Measurements from ENCODE around the gene GYPC.
"Not testable (repeated sequence)": the region's sequence is repeated elsewhere in the genome, so short reads cannot be mapped to it uniquely, and the experiment has no call there.

The GYPC gene

DNA sequence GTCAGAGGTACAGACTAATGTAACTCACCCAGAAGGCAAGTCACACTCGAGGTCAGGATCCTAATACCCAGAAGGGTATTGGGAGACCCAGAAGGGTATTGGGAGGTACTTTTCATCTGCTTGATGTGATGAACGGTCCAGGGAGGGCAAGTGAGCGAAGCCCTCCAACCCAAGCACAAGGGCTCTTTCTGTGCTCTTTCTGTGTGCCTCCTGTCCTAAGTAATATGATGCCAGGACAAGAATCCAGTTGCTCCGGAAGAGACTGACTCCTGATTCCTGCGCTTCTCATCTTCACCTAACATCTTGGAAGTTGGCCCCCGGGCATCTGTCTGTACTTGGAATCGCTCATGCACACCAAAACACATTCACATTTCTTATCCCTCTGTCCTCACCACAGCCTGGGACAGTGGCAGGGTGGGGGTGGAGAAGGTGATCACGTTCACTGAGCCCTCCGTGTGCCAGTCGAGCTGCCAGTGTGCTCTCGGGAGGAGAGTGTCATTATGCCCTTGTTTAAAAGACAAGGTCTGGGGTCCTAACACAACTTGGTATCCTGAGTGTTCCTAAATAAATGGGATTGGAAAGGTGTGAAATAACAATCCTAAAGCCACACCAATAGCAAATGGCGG is 17.1 kb downstream of the GYPC start:
- no peak for DNase-seq

DNA sequence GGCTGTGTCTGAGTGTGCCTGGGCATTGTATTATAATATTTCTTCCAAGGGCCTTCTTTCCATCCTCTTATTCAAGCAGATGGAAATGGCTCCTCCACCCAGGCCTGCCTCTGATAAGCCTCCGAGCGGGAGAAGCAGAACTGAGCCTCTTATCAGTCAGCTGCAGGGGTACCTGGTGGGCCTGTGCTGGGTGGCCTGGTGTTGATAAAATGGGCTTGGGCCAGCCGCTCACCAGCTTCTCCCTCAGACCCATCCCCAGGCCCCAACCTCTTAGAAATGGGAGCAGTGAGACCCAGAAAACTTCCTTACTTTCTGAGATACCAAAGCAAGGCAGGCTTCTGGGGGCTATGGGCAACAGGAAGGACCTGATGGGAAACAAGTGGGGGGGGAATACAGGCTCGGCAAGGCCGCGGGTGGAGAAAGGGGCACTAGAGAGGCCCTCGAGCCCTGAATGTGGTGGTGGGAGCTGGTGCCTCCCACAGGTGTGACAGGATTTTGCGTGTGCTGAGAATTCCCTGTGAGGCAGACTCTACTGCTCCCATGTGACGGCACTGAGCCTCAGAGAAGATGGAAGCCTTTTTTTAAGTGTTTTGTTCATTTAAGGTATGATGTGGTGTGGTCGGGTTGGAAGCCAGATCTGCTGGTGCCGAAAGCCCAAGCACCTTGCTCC is 18.3 kb downstream of the GYPC start:
- DNase-seq: no peak

DNA sequence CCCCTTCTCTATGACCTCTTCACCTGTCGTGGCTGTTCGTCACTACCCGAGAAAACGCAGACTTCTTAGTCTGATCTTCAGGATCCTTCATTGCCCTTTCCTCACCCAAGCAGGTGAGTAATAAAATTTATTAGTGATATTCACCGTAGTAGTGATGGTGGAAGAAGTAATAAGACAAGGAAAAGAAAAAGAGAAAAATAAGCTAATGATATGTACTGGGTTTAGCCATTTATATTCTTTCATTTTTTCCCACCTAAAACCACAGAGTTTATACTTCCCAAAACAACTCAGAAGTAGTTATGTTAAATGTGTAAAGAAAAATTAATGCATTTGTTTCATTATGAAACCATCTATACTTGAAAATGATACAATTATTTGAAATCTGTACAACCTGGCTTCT is 19.7 kb downstream of the GYPC start:
- DNase-seq: no peak

DNA sequence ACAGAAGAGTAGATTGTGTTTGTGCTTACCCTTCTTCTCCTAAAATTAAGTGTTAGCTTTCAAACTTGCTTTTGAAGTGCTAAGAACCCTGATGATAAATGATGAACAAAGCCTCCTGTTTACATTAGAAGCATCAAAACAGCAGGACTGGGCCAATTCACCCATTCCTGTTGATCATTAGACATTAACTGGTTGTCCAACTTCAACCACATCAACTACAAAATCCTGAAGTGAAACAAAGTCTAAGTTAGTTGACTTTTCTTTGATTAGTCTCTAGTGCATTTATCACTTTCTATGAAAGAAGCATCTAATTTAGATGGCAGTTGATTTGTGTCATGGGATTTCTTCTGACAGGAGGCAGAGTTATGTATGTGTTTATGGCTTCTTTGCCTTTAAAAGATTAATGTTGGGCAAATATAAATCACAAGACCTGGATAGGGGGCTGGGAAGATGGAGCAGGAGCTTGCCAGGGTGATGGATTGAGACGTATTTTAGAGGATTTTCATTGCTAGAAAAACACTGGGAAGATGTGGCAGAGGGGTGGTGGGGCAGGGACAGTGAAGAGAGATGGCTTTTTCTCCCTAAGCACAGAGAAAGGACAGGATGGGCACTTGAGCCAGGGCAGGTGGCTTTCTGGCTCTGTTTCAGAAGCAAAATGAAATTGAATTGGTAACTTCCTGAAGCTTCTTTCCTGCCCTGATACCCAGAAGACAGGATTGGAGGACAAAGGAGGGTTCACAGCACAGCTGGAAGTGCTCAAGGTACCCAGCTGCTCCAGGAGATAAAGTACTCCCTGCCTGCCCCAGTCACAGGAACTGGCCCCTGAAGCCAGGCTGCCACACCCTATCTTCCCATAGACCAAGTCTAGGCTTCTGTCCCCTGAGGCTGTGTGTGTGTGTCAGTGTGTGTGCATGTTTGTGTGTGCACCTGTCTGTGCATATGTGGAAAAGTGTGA is 20.5 kb downstream of the GYPC start:
- DNase-seq: no peak

DNA sequence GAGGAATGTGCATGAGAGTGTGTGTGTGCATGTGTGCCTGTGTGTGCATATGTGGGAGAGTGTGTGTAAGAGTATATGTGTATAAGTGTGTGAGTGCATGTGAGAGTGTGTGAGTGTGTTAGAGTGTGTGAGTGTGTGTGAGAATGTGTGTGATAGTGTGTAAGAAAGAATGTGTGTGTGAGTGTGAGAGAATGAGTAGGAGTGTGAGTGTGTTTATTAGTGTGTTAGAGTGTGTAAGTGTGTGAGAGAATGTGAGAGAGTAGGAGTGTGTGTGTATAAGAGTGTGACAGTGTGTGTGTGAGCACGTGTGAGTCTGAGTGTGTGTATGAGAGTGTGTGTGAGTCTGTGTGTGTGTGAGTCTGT is 21.2 kb downstream of the GYPC start:
- DNase-seq: no peak

DNA sequence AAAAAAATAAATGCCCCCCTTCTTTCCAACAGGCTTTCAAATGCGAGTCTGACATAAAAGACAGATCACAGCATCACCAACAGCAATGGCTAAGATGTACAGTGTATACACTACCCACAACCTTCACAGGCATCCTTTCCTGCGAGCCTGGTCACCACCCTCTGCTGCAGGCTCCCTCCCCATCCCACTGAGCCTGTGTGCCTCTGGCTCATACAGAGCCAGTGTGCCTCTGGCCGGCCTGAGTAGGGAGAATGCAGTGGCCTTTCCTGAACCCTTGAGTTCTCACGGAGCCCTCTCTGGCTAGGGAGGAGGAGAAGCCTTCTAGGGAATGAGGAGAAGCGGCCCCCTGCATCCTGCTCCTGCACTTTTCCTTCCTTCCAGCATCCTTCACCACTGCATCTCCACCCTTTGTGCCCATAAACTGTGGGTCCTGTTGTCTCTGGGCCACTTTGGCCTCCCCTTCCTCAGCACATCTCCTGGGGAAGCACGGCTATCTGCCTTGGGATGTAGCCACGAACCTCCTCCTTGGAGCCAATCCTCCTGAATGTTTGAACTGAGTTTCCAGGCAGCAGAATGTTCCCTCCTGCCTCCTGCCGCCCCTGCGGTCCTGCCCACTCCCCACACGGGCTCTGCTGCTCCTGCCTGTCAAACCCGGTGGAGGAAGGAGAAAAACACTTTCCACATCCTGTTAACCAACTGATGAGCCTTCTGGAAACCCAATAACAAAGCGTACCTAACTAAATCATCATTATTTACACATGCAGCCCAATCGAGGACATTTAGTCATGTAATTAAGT is 22.5 kb downstream of the GYPC start:
- DNase-seq: no peak

DNA sequence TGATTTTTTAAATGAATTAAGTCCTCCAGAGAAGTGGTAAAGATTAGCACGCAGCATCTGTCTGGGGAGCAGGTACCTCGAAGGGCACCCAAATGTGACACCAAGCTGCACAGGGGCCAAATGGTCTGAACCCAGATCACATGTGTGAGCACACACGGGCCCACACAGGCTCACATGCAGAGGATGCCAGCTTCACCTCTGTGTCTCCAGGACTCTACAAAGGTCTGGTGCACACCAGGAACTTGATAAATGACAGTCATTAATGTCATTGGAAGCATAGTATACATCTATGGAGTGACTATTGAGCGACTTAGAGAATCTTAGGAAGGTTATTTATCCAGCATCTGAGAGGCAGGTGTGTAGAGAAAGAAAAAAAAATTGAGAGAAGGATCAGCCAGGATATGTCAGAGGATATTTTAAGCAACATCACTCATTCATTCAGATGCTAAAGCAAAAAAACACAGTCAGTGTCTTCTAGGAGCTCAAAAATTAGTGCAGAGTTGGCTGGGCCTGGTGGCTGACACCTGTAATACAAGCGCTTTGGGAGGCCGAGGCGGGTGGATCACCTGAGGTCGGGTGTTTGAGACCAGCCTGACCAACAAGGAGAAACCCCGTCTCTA is 23.2 kb downstream of the GYPC start:
- no peak for DNase-seq

DNA sequence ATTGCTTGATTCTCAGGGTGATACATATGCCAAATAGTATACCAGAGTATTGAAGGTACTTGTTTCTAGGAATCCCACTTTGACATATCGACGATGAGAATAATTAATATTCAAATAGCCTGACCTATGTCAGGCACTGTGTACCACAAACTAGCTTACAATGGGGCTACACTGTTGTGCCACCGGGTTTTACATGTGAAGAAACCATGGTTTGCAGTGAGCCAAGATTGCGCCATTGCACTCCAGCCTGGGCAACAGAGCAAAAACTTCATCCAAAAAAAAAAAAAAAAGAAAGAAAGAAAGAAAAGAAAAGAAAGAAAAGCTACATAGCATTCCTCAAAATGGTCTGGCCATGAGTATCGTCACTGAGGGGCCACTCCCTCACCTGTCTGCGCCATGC is 25.5 kb downstream of the GYPC start:
- DNase-seq: no peak

DNA sequence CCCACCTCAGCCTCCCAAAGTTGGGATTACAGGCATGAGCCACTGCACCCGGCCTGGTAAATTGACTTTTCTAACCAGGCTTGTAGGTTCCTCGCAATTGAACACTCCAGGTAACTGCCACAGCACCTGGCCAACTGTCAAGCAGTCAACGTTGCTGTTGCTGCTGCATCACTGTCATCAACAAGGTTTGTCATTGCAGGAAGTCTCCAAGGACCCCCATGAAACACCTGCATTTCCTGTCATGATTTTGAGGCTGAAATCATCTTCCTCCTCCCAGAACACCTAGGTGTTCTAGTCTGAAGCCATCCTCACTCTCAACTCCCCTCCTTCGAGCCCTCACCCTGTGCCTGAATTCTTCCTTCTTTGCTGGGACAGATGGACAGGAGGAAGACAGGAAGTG is 29.7 kb downstream of the GYPC start:
- DNase-seq: no peak

DNA sequence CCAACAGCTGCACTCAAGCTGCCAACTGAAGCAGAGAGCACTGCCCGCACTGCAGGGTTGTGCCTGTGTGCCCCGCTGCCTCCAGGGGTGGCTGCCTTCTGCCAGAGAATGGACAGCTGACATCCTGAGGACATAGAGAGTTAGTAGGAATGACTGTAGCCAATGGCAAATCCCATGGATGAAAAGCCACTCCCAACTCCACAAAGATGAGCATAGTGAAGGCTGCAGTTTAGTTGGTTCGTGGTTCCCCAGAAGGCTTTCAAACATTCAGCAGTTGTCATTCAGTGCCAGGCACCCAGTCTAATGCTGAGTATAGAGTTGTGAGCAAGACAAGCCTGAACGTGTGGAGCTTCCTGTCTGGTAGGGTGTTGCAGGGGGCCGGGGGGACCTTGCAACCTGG is 30.3 kb downstream of the GYPC start:
- DNase-seq: no peak

DNA sequence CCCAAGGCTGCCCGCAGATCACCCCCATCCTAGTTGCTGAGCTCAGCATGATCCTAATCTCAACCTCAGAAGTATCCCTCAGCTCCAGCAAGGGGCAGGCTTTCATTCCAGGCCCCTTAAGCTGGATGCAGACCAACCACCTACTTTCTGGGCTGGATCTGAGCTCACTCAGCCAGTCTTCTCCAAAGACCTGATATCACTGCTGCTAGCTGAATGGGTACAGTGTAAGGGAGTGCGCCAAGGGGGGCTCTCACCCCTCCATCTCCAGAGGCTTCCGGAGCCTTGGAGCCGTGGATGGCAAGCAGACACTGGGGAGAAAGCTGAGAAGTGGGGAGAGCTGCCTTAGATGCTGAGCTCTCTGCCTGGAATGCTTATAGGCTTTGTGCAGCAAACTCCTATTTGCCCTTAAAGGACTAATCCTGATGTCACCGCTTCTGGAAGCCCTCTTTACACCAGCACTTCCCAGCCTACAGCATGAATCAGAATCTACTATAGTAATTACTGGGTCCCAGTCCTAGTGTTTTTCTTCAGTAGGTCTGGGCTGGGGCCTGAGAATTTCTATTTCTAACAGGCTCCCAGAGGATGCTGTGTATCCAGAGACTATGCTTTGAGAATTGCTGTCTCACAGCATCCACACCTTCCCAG is 31.0 kb downstream of the GYPC start:
- DNase-seq: no peak

DNA sequence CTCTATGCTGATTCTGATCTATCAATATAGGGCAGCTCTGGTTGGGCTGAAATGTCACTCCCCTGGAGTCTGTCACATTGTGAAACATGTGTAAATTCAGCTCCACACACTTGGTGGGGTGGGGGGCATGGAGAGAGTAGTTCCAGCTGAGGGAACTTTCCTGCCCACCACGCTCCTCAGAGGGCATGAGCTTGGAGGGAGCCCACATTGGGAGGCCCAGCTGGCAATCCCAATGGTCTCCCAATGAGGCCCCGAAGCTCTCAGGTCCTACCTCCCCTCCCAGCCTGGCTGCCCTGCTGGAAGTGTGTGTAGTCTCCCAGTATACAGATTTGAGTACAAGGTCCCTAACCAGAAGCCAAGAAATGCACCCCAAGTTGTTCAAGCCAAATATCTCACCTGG is 31.5 kb downstream of the GYPC start:
- no peak for DNase-seq

DNA sequence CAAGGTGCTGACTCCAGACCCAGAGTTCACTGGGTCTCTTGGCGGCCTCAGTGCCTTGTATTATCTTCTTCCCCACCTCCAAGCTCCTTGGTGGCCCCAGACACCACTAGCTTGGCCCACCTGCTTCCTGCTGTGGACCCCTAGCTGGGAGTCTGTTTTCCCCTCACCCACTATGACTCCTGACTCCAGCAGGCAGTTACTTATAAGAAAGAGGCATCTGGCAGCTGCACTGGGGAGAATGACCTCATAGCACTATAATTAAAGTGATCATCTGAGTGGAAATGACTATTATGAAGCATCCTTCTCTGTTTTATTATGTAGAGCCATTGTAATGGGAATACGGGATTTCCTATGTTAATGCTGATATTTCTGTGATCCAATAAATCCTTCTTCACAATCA is 32.6 kb downstream of the GYPC start:
- not testable (repeated sequence) for DNase-seq

DNA sequence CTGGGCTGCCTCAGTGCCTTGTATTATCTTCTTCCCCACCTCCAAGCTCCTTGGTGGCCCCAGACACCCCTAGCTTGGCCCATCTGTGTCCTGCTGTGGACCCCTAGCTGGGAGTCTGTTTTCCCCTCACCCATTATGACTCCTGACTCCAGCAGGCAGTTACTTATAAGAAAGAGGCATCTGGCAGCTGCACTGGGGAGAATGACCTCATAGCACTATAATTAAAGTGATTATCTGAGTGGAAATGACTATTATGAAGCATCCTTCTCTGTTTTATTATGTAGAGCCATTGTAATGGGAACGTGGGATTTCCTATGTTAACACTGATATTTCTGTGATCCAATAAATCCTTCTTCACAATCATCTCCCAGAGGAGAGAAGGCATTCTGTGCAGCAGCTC is 36.3 kb downstream of the GYPC start:
- not testable (repeated sequence) for DNase-seq

DNA sequence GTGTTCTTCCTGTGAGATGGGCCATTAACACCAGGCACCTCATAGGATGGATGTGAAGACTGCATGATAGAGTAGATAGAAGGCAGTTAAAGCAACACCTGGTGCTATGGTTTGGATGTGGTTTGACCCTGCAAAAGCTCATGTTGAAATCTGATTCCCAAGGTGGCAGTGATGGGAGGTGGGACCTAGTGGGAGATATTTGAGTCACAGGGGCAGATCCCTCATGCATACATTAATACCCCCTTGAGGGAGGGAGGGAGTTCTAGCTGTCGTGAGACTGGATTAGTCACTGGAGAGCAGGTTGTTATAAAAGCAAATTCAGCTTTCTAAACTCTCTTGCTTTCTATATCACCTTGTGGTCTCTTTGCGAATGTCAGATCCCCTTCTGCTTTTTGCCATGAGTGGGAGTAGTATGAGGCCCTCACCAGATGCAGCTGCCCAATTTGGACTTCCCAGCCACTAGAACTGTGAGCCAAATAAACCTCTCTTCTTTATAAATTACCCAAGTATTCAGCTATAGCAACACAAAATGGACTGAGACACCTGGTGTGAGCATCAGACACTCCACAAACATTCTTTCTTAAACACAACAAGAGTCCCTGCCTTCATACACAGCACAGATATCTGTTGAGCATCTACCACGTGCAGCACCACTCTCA is 37.1 kb downstream of the GYPC start:
- not testable (repeated sequence) for DNase-seq

DNA sequence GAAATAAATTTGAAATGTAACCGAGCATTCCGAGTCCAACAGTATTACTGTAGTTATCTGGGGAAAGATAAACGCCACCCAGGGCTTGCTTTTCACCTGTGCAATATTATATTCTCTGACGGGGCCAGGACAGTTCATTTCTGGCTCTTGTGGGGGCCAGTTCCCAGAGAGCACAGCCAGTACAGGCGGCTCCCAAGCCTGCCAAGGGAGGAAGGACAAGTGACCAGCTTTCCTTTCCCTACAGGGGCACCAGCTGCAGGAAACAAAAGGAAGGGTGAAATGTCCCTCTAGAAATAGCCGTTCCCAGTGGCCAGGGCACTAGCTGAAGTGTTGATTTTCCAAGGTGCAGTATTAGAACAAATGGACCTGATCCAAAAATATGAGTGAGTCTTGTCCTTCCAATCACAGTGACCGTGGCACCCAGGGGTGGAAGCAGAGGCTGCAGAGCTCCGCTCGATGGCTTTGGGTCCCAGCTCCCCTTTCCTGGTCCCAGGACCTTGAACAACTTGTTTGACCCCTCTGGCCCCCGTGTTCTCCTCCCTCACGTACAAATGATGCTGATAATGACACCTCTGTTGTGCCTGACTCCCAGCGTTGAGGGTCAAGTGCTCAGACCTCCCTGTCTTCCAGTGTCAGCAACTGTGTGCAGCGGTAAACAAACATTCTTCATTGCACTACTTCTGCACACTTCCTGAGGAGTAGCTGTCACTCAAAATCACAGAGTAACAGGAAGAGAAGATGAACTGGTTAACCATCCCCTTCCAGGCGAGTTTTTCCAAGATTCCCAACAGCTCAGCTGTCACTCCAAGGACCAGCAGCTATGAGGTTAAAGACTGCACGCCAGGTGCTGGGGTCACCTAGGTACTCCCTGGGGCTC is 40.9 kb downstream of the GYPC start:
- DNase-seq: no peak

DNA sequence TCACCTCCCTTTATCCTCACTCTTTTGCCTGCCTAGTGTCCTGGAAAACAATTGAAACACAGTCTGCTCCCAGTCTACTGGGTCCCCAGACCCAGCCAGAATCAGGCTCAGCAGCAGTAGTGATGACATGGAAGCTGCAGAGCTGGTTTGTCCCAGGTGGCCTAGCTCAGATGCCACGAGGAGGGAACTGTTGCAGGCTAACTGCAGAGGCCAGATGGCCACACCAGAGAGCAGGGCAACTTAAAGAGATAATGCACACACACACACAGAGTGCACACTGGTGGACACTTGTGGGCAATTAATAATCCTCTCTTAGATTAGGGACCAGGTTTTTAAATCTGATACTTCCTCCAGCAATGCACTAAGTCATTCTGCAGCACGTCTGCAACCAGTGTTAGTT is 42.4 kb downstream of the GYPC start:
- DNase-seq: no peak

DNA sequence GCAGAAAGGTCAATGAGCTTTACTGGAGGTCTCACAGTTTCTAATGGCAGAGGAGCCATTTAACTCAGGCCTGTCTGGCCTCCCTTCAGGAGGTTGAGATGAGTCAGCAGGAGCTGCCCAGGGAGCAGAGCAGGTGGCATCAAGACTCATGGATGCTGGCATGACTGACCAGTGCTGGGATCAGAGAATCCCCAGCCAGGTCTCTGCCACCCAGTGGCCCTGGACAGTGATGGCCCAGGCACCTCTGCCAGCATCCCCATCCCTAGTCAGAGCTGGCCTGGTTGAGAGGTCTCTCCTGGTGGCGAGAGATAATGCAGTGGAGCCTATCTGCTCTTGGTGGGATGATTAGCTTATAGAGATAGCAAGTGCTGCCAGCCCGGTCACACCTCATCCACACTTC is 43.1 kb downstream of the GYPC start:
- no peak for DNase-seq

DNA sequence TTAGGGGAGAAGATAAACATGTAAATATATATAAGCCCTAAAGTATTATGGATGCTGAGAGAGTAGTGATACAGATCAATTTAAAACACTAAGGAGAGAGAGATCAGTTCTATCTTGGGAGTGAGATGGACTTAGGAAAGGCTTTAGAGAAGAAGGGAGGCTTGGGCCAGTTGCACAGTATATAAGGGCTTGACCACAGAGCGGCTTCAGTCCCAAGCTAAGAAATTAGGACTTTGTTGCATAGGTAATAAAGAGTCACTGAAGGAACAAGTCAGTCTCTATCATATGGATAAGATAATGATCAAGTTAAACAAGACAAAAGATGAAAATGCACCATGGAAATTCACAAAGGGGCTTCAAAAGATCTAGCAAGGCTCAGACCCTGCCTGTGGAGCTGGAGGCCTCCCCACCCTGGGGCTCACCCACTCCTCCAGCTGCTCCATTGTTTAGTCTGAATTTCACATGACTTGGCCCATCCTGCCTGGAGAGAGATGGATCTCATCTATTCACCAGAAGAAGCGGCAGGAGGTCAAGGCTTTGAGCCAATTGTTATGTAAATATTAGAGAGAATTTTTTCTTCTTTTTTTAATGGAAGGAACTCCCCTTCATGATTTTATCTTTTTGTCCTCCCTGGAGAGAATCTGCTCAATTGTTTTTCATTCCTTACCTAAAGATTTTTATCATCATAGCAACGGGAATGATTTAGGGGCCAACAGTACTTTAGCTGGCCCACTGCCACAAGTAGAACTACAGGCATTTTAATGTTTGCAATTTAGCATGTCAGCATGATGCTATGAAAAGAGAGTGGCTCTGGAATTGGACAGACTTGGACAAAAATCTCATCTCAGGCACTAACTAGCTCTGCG is 44.0 kb downstream of the GYPC start:
- no peak for DNase-seq

DNA sequence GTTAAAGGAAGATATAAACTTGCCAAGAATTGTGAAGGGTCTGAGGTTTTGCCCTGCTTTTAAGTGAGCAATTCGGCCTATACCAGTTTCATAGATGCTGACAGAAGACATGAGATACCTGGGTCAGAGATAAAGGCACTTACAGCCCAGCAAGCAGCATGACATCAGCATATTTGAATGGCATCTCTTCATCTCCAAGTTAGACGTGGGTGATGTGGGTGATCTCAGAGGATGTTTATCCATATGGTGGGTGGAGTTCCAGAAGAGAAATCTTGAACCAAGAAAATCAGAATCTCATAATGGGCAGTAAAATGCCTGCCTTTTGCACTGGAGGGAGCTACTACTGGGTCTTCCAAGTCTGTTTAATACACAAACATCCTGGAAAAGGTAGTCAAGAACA is 44.7 kb downstream of the GYPC start:
- DNase-seq: no peak

Measured in DMS 273 treated with DMSO at 0.1 percent for 48 hours (cell line).